Measurements from ENCODE around the gene TMEM163.
A peak's percentile ranks its signal among the peaks of the same experiment; 100 is the strongest.

Gene TMEM163

GRCh38 chr2:134718023-134718816 is 580 bp downstream of the TMEM163 start:
- Histone ChIP-seq H3K4me3 (ENCODE audit: low read depth, low read length) (peak overlapping the region; percentile 42), H3K36me3 (ENCODE audit: control insufficient read depth in 2 of 2, insufficient read depth in 1 of 2, low read length in 2 of 2) (no peaks in the 10 kb centered on the region), H3K27ac (ENCODE audit: extremely low read depth, low read depth, low read length) (peak overlapping the region; percentile 58; the same call in 1 of the 2 replicates), H3K9me3 (ENCODE audit: control insufficient read depth, insufficient read depth, low read depth, low read length) (no peaks in the 10 kb centered on the region), H3K4me1 (ENCODE audit: control insufficient read depth, insufficient read depth, low read length) (no peaks in the 10 kb centered on the region)
- CTCF ChIA-PET, result interaction anchor here (0.6 kb wide), 2 partner anchors 270 to 1060 kb away, joined by 3 read pairs; no protein-coding TSS in a partner anchor
- POLR2A ChIA-PET, result interaction anchor here (1.0 kb wide), 1 partner anchor 61 kb away, joined by 3 read pairs; no protein-coding TSS in a partner anchor
- TF ChIP-seq ZNF600 (tag by site-specific recombination; IDR thresholded peaks at IDR 0.05) (no peak), HOXD13 (CRISPR knock-in tag; IDR thresholded peaks at IDR 0.05; ENCODE audit: borderline replicate concordance) (no peak), ZBTB8A (tag by site-specific recombination; IDR thresholded peaks at IDR 0.05) (peak; percentile 58), PRDM4 (tag by site-specific recombination; IDR thresholded peaks at IDR 0.05) (no peak), ZNF24 (tag by site-specific recombination; IDR thresholded peaks at IDR 0.05) (no peak), ZNF2 (tag by site-specific recombination; IDR thresholded peaks at IDR 0.05) (no peak), ZXDB (tag by site-specific recombination; IDR thresholded peaks at IDR 0.05) (no peak), ZNF202 (tag by site-specific recombination; IDR thresholded peaks at IDR 0.05; ENCODE audit: borderline replicate concordance) (no peak), ZNF221 (tag by site-specific recombination; IDR thresholded peaks at IDR 0.05; ENCODE audit: borderline replicate concordance) (no peak), ZNF530 (tag by site-specific recombination; IDR thresholded peaks at IDR 0.05; ENCODE audit: low read depth) (no peak), SALL2 (tag by site-specific recombination; IDR thresholded peaks at IDR 0.05; ENCODE audit: borderline replicate concordance) (no peak), ZNF645 (tag by site-specific recombination; IDR thresholded peaks at IDR 0.05) (no peak), ZNF518A (tag by site-specific recombination; conservative IDR thresholded peaks at IDR 0.05; ENCODE audit: low read depth) (no peak), TRIM28 (IDR thresholded peaks at IDR 0.05; ENCODE audit: borderline replicate concordance, low read length) (no peak), ZNF791 (tag by site-specific recombination; IDR thresholded peaks at IDR 0.05) (no peak), ZNF501 (tag by site-specific recombination; IDR thresholded peaks at IDR 0.05) (no peak), ZNF391 (tag by site-specific recombination; IDR thresholded peaks at IDR 0.05; ENCODE audit: borderline replicate concordance, low read depth) (no peak), ZNF146 (tag by site-specific recombination; IDR thresholded peaks at IDR 0.05) (no peak), ZNF239 (tag by site-specific recombination; IDR thresholded peaks at IDR 0.05) (no peak)
- TF ChIP-seq, protein P1, sequence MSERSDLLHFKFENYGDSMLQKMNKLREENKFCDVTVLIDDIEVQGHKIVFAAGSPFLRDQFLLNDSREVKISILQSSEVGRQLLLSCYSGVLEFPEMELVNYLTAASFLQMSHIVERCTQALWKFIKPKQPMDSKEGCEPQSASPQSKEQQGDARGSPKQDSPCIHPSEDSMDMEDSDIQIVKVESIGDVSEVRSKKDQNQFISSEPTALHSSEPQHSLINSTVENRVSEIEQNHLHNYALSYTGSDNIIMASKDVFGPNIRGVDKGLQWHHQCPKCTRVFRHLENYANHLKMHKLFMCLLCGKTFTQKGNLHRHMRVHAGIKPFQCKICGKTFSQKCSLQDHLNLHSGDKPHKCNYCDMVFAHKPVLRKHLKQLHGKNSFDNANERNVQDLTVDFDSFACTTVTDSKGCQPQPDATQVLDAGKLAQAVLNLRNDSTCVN (tag by site-specific recombination; optimal IDR thresholded peaks at IDR 0.05), result peak; percentile 67
- TF ChIP-seq, protein P2, sequence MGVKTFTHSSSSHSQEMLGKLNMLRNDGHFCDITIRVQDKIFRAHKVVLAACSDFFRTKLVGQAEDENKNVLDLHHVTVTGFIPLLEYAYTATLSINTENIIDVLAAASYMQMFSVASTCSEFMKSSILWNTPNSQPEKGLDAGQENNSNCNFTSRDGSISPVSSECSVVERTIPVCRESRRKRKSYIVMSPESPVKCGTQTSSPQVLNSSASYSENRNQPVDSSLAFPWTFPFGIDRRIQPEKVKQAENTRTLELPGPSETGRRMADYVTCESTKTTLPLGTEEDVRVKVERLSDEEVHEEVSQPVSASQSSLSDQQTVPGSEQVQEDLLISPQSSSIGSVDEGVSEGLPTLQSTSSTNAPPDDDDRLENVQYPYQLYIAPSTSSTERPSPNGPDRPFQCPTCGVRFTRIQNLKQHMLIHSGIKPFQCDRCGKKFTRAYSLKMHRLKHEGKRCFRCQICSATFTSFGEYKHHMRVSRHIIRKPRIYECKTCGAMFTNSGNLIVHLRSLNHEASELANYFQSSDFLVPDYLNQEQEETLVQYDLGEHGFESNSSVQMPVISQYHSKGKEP (tag by site-specific recombination; IDR thresholded peaks at IDR 0.05), result no peak
- TF ChIP-seq, protein P3, sequence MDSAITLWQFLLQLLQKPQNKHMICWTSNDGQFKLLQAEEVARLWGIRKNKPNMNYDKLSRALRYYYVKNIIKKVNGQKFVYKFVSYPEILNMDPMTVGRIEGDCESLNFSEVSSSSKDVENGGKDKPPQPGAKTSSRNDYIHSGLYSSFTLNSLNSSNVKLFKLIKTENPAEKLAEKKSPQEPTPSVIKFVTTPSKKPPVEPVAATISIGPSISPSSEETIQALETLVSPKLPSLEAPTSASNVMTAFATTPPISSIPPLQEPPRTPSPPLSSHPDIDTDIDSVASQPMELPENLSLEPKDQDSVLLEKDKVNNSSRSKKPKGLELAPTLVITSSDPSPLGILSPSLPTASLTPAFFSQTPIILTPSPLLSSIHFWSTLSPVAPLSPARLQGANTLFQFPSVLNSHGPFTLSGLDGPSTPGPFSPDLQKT (IDR thresholded peaks at IDR 0.05; ENCODE audit: borderline replicate concordance, low read depth, low read length), result no peak
- TF ChIP-seq, protein P4, sequence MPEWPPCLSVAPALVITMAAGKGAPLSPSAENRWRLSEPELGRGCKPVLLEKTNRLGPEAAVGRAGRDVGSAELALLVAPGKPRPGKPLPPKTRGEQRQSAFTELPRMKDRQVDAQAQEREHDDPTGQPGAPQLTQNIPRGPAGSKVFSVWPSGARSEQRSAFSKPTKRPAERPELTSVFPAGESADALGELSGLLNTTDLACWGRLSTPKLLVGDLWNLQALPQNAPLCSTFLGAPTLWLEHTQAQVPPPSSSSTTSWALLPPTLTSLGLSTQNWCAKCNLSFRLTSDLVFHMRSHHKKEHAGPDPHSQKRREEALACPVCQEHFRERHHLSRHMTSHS (tag by site-specific recombination; IDR thresholded peaks at IDR 0.05), result no peak
